Measurements from ENCODE around the gene NR3C1. TPM values are rescaled to one million over a fixed set of nuclear protein-coding genes. Genes with fewer than 3 reads are reported as not detected.

The NR3C1 gene
- total RNA-seq = 56.1 TPM
- long read RNA-seq, full-length matches to known transcripts = 28 of 38 reads
- long read RNA-seq, partial matches to known transcripts = 6 of 38 reads
- long read RNA-seq, other reads (novel, unspliced or antisense) = 4 of 38 reads

DNA sequence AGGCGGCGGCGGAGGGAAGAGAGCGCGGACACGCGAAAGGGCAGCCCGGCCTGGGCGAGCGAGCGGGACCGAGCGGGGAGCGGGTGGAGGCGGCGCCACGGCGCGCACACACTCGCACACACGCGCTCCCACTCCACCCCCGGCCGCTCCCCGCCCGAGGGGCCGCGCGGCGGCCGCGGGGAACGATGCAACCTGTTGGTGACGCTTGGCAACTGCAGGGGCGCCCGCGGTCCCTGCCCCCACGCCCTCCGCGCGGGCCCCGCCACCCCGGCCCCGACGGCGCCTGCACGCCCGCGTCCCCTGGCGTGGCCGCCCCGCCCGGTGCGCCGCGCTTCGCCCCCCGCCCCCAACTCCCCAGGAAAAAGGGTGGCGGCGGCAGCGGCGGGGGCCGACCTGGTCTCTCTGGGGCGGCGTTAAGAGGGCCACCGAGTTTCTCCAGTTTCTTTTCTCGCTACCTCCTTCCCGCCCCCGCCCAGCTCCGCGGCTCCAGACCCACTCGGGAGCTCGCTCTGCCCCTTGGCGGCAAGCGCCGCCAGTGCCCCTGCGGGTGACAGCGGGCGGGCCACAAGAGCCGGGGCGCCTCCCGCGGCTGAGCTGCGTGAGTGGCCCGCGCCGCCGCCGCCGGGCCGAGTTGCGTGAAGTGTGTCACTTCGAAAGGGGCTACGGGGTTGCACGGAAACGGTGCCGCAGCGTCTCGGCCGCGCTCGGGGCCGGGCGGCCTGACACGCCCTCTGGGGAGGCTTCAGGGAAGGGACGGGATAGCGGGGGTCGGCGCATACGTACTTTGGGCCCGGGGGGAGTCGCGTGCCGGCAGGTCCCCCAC lies at the start of gene NR3C1:
Gene NR3C1 (minus strand): TSS at position 94 of the 823 bp plus-strand sequence. CDS start 2,847 bp downstream, outside the sequence.
- ATAC-seq (peak; percentile 88), DNase-seq (ENCODE audit: missing footprints) (peak; percentile 95)
- intact Hi-C loops (cut with DNase I) = loop anchor here (1.0 to 10.0 kb wide), 12 partner anchors 87 to 689 kb away; no protein-coding TSS in a partner anchor

DNA sequence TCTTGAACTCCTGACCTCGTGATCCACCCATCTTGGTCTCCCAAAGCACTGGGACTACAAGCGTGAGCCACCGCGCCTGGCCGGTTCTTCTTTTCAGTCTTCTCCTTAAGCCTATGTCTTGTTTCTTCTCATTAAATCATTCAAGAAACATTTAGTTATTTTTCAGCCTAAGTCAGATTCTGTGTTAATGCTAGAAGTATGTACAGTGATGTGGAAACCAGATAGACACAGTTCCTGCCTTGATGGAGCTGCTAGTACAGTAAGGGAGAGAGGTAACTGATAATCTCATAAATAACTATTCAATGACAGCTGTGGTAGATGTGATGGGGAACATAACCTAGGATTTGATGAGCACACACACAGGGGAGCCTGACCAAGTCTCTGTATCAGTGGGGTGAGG lies 46.3 kb upstream of the NR3C1 start:
- intact Hi-C loops (cut with DNase I) = no loop called here
- ATAC-seq (no peak), DNase-seq (ENCODE audit: missing footprints) (no peak)

DNA sequence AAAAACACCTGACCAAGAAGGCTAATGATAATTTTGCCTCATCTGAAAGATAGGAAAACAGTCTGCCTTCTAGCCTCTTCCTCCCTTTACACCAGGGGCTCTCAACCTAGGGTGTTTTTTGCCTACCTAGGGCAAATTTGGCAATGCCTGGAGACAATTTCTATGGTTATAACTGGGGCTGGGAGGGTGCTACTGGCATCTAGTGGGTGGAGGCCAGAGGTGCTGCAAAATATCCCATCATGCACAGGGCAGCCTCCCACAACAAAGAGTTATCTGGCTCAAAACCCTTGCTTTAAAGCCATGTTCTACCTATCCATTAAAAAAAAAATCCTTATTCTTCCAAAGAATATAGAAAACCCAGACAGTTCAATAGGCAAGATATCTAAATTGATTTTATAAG lies 45.0 kb upstream of the NR3C1 start:
- intact Hi-C loops (cut with DNase I) = no loop called here
- ATAC-seq = no peak
- no peak for DNase-seq (ENCODE audit: missing footprints)

DNA sequence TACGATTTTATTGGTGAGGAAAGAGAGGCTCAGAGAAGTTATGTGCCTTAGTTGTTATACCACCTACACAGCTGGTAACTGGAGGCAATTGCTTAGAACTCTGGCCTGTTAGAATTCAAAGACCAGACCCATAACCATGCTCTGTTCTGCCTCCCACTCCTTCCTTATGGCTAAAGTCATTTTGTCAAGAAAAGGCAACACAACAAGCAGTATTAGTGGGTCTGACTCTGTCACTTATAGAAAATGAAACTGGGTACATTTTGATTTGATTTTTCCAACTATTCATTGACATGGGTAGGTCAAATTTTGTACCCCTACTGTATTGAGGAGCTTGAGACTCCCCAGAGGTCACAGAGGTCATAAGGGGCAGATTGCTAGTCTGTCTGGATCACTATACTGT lies 44.5 kb upstream of the NR3C1 start:
- ATAC-seq (no peak), DNase-seq (ENCODE audit: missing footprints) (no peak)
- intact Hi-C loops (cut with DNase I) = no loop called here

DNA sequence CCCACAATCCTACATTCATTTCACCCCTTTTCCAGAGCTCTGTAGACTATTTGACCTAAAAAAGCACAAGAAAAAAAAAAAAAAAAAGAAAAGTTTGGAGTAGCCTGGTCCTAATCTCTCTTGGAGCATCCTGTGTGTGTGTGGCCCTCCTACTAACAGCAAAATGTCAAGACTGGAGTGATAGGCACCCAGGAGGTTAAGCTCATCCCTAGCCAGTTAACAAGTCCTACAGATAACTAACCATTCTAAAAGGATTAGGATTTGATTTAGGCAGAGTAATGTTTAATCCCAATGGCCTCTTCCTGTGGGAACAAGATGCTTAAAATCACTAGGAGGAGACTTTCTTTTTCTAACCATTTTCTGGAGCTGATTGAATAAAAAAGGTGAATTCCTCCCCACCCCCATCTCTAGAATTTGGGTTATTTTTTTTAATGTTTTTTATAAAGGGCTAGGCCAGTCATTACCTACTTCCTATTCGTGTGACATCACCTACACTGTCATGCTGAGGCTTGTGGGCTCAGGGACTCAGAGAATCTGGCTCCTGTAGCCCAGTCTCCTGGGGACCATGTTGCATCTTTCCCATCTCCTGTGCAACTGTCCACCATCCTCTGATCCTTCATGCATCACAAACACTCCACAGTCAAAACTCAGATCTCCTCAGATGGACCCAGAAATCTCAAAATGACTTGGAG lies 43.2 kb upstream of the NR3C1 start:
- DNase-seq (ENCODE audit: missing footprints) = no peak
- ATAC-seq = no peak
- intact Hi-C loops (cut with DNase I) = no loop called here

DNA sequence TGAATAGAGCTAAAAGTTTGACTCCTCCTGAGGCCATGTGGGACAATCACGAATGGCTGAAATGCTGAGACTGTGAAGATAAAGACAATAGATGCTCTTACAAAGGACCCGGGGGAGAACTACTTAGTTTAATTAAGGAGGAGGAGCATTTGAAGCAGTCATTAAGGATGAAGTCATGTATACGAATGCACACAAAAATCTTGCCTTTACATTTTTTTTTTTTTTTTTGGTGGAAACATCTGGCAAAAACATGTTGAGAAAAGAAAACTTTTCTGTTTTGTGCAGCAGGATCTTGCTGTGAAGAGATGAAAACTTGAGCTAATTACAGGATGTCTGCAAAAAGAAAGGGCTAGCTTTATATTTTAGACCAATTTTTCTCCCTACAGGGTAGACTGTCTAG lies 42.3 kb upstream of the NR3C1 start:
- ATAC-seq (no peak), DNase-seq (ENCODE audit: missing footprints) (no peak)
- intact Hi-C loops (cut with DNase I) = no loop called here

DNA sequence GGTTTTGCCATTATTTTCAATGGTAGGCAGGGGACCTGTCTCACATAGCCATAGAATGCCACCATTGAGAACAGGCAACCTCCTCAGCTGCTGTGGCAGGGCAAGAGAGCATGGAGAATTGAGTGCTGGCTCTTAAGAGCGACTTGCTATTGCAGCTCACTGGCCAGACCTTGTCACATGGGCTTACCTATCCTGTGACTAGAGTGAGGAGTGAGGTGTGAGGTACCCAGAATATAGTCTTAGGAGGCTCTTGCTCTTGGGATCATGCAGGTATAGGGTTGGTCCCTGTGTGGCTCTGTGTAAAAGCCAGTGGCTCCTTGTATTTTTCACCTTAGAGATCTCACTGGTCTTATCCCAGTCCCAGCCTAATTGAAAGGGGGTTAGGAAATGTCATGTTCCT lies 39.8 kb upstream of the NR3C1 start:
- intact Hi-C loops (cut with DNase I) = no loop called here
- ATAC-seq (no peak), DNase-seq (ENCODE audit: missing footprints) (no peak)

DNA sequence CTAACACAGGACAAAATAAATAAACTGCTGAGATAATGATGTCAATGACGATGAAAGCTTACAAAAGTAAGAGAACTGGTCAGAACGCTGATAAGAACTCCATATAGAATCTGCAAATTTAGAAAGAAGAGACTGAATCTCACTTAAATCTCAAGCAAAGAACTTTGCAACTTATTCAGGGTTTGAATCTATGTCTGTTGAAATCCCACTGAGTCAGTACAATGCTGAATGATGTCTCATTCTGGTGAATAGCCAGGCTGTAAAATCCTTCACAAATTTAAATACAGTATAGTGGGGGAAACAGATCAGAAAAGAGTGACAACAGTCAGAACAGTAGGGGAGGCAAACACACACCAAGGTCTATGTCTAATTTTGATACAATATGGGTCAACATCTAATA lies 38.9 kb upstream of the NR3C1 start:
- no peak for ATAC-seq
- intact Hi-C loops (cut with DNase I) = no loop called here
- DNase-seq (ENCODE audit: missing footprints) = no peak

DNA sequence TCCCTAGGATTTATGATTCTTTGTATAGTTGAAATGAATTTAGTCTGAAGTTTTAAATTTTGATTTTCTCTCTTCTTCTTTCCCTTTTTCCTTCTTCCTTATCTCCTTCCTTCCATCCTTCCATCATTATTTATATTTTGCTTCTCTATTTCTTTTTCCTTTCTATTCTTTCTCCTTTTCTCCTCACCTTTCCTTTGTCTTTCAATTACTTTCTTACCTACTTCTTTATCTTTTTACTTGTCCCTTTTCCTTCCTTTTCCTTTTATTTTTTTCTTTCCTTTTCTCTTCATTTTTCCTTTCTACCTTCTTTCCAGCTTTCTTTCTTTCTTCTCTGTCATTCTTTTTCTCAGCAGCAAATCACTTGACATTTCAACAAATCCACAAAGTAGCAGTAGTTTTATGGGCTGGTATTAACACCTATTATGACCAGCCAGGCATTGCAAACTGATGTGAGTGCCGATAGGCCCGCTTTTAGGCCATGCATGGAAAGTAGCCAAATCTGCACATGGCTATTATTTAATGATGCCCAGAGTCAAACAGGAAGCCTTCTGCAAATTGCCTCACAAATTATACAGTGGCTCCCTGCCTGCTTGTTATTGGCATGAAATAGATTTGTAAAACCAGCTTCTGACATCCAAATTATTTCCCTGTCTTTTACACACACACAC lies 37.1 kb upstream of the NR3C1 start:
- no peak for ATAC-seq
- DNase-seq (ENCODE audit: missing footprints) = no peak
- intact Hi-C loops (cut with DNase I) = no loop called here

DNA sequence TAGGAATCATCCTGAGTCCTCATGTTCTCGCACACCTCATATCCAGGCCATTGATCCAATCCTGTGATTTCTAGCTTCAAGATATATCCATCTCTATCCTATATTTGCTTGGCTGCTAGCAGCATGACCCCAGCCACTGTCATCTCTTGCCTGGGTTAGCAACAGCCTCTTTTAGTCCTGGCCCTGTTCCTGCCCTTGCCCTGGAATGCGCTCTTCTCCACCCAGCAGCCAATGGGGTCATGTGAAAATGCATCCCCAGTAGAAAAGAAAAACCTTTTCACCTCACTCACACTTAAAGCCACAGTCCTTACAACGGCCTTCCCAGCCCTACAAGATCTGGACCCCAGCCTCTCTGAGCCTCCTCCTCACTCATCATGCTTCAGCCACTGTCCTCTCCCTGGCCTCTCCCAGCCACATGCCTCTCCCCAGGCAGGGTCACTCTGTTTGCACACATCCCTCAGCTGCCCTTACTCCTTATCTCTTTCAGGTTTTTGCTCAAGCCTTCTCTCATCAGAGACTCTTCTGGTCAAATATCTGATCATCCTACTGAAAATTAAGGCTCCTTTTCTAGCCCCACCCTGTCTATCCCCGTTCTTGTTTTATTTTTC lies 34.3 kb upstream of the NR3C1 start:
- ATAC-seq (peak; percentile 60), DNase-seq (ENCODE audit: missing footprints) (no peak)
- intact Hi-C loops (cut with DNase I) = no loop called here

DNA sequence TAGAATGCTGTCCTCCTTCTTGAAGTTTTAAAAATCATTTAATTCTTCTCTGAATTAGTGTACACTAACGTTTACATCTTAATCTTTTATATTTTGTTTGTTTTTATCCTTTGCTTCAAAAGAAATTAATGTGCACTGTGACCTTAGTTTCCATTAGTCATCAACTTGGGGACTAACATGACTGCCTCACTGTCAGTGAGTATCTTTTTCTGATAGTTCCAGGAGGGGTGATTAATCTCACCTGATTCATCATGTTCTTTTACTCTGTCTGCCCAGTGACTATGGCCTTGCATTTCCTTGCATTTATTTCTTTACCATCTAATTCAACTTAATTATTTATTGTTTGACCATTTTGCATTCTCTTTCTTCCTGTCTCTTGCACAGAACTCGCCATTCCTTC lies 33.4 kb upstream of the NR3C1 start:
- no peak for ATAC-seq
- intact Hi-C loops (cut with DNase I) = no loop called here
- no peak for DNase-seq (ENCODE audit: missing footprints)

DNA sequence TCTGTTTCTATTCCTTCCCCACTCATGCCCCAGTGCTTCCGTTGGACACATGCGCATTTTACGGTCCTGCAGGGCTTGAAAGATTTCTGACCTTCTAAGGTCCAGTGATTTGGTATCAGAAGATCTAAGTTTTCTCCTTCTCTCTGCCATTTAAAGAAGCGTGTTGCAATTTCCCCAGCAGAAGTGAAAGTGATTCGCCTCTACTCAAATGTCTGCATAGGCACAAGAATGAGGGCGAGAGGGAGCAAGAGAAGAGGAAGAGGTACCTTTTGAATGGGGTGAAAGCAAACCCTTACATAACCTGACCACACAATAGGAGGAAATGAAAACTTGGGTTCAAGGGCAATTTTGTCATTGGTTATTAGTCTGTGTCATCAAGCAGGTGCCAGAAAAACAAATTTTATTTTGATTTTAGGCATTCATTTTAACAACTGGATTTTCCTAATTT lies 31.7 kb upstream of the NR3C1 start:
- DNase-seq (ENCODE audit: missing footprints) (no peak), ATAC-seq (peak; percentile 63)
- intact Hi-C loops (cut with DNase I) = no loop called here

DNA sequence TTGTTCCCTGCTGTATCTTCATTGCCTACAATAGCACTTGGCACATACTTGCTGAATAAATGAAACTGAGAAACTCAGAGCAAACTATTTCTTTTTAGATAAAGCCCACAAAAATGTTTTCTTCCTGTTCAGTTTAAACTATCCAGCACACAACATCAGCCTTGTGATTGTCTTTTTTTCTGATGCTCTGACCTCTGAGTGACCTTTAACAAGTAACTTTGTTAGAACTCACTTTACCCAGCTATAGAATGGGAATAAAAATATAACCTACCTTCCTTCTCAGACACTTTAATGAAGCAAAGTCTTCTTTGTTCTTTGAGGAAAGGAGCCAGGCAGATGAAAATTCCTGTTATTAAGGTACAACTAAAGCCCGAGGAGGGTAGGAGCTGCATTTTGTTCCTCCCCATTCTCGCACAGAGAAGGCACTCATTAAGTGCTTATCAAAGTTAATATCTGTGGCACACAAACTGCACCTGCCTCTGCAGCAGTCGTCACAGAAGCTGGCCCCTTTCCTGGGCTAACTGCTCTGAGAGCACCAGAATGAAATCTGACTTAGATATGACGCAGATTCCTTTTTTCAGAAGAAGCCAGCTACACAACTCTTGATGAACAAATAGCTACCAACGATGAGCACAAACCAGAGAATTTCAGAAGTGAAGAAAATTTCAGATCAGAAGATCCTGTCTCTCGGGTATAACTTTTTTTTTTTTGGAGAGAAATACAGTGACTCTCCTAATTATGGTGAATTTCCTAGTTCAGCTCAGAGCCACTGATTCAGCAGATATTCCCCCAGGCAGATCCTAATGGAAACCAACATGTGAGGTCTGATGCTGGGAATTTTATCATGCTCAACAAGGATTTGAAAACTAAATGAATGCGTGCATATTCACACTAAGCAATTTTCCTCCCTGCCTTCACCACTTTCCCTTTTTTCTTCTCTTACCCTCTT lies 31.0 kb upstream of the NR3C1 start:
- DNase-seq (ENCODE audit: missing footprints) (no peak), ATAC-seq (peak; percentile 48)
- intact Hi-C loops (cut with DNase I) = no loop called here

DNA sequence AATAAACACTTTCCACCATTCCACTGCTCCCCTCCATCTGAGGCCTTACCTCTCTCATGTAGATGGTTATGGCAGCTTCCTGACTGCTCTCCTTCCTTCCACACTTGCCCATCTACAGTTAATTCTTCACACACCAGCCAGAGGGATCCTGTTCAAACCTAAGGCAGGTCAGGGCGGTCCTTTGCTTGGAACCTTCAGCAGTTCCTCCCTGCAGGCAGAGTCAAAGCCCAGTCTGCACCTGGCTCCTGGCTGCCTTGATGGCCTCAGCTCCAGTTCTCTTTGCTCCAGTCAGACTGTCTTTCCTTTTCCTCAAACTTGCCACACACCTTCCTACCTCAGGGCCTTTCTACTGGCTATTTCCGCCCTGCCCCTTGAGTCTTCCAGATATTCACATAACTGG lies 30.2 kb upstream of the NR3C1 start:
- intact Hi-C loops (cut with DNase I) = no loop called here
- DNase-seq (ENCODE audit: missing footprints) (no peak), ATAC-seq (no peak)

DNA sequence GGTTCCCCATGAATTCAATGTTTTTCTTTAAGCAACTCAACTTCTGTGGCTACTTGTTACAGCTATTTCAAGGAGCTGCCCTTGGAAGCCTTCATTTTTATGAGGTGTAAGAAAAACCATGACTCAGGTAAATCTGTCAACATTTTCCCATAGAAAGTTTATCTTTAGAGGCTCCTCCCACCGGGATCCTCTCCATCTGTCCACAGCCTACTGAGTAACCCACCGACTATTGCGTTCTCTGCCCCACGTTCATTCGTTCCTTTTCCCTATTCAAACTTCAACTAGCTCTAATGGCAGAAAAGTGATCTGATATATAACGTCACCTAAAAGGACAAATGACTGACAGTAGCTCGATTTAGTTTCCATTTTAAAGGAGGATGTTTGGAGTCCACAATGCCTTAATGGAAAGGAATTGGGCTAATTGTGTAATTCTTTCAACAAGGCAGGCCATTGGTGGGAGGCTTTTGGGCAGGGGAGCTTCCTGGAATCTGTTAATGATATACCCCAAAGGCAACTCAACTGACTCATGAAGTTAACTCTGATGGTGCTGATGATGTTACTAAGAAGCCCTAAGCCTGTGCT lies 29.3 kb upstream of the NR3C1 start:
- DNase-seq (ENCODE audit: missing footprints) (no peak), ATAC-seq (no peak)
- intact Hi-C loops (cut with DNase I) = no loop called here

DNA sequence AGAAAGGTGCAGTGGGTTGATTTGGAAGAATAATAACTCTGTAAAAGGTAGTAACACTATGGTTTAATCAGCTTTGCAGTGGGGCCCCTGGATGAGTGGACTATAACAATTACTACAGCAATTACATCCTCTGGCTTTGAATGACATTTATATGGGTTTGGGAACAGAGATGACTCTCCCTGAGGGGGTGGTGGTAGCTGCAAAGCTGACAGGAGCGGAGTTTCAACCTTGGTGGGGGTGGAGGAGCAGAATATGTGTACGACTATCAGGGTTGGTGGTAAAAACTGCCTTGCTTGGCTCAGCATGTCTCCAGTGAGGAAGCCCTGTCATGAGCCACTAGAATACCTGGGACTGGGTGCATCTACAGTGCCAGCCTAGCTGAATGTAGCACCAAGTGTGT lies 28.3 kb upstream of the NR3C1 start:
- ATAC-seq = no peak
- intact Hi-C loops (cut with DNase I) = no loop called here
- DNase-seq (ENCODE audit: missing footprints) = no peak

DNA sequence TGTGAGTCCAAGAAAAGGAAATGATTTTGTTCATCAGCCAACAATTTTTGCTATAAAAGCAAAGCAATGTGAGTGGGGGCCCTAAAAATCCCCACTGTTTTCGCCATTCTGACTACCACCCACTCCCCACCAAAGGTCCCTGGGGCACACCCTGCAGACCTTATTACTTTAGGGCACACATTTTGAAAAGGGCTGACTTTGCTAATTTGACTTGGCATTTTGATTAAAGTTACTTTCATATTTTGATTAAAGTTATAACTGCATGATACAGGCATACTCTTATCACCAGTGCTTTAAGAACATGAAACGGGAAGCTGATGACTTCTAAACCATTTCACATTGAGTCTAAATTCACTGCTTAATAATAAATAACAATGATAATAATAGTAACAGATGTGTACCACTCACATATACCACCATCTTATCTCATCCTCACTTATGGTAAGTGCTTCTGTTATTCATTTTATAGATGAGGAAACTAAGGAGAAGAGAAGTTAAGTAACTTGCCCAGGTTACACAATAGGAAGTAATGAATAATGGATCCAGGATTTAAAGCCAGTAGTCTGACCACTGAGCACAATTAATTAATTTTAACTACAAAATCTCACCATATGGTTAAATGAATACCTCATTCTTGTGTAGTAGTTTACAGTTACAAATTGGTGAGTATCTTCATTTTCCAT lies 25.4 kb upstream of the NR3C1 start:
- intact Hi-C loops (cut with DNase I) = no loop called here
- DNase-seq (ENCODE audit: missing footprints) = no peak
- ATAC-seq = no peak

Measured in Right ventricle myocardium inferior (tissue), 1 donor.